HCEC 1CT (cell line): ENCODE data around the gene TSEN15.

ENCODE experiments used
- DNase-seq: peaks from one replicate; pipeline ENCODE4 v3.0.0-alpha.2; 2017

TSEN15 gene

GRCh38 chr1:184112176-184112948, 60.8 kb downstream of the TSEN15 start:
- peak; percentile 8 for DNase-seq

- DNase-seq: no peak
Measured at GRCh38 chr1:184113251-184113650, 61.7 kb downstream of the TSEN15 start.

GRCh38 chr1:184114818-184115398, 63.4 kb downstream of the TSEN15 start:
- no peak for DNase-seq

- DNase-seq: no peak
Measured at GRCh38 chr1:184116287-184116686, 64.8 kb downstream of the TSEN15 start.

- DNase-seq: peak; percentile 98
Measured at GRCh38 chr1:184118046-184118445, 66.5 kb downstream of the TSEN15 start.
